Natural killer cell (primary cell): ENCODE data around the gene NHSL2. TPM values are rescaled to one million over a fixed set of nuclear protein-coding genes. Genes with fewer than 3 reads are reported as not detected.

ENCODE experiments used
- ATAC-seq, 3 donors: fragments of 150-1000 bp in 2 of 3; fragments of 200-7000 bp in 1 of 3; cut with Tn5 transposase; 1 replicate in 1 of 3; 2 replicates in 2 of 3; pipeline ENCODE4 v1.10.0; 2021; ENCODE audit warnings: mild to moderate bottlenecking in 2 of 3, moderate library complexity in 2 of 3
- DNase-seq, 2 donors: peaks; one replicate each; pipeline versions ENCODE4 v3.0.0 to v3.0.0-alpha.2; 2013 to 2021; ENCODE audit warnings: mixed read lengths in 1 of 2
- H3K27ac ChIP-seq: one replicate; pipeline ENCODE4 v1.5.1; 2013; ENCODE audit warnings: mild to moderate bottlenecking, low read length
- H3K27me3 ChIP-seq: one replicate; pipeline ENCODE4 v1.6.1; 2013; ENCODE audit warnings: low read length; ENCODE audit not compliant: control insufficient read depth, insufficient read depth
- H3K36me3 ChIP-seq: one replicate; pipeline ENCODE4 v1.6.1; 2013; ENCODE audit warnings: low read length; ENCODE audit not compliant: control insufficient read depth, insufficient read depth
- H3K4me1 ChIP-seq: one replicate; pipeline ENCODE4 v1.6.1; 2013; ENCODE audit warnings: low read length; ENCODE audit not compliant: control insufficient read depth, insufficient read depth
- H3K4me3 ChIP-seq: one replicate; pipeline ENCODE4 v1.5.1; 2013; ENCODE audit warnings: low read length
- H3K9me3 ChIP-seq: one replicate; pipeline ENCODE4 v1.6.1; 2013; ENCODE audit warnings: low read length; ENCODE audit not compliant: control insufficient read depth, insufficient read depth
- H3K27ac Mint-ChIP-seq, 2 donors: one replicate each; pipeline ENCODE4 v1.8.0; 2022; ENCODE audit warnings: mild to moderate bottlenecking in 2 of 2, mixed read lengths in 2 of 2, moderate library complexity in 1 of 2
- H3K27me3 Mint-ChIP-seq, 2 donors: one replicate each; pipeline ENCODE4 v1.8.0; 2022; ENCODE audit warnings: low read depth in 2 of 2, mixed read lengths in 2 of 2
- H3K36me3 Mint-ChIP-seq: one replicate; pipeline ENCODE4 v1.8.0; 2022; ENCODE audit warnings: mixed read lengths
- H3K4me1 Mint-ChIP-seq, 2 donors: one replicate each; pipeline ENCODE4 v1.8.0; 2022; ENCODE audit warnings: mixed read lengths in 2 of 2
- H3K4me3 Mint-ChIP-seq: one replicate; pipeline ENCODE4 v1.8.0; 2022; ENCODE audit warnings: mild to moderate bottlenecking, moderate library complexity, mixed read lengths
- H3K9me3 Mint-ChIP-seq, 2 donors: one replicate each; pipeline ENCODE4 v1.8.0; 2022; ENCODE audit warnings: mixed read lengths in 2 of 2
- WGBS: methylation state at CpG from one replicate; pipeline ENCODE4 v1.1.7; 2013; ENCODE audit warnings: missing lambda C conversion rate; ENCODE audit not compliant: insufficient coverage; 5-methylcytosine and 5-hydroxymethylcytosine counted together
- intact Hi-C: fragments of 100-400 bp; cut with micrococcal nuclease; formaldehyde crosslinking; loops from one replicate; pipeline ENCODE4 v1.14.2; 2022
- total RNA-seq, 4 donors: library from RNA; stranded (reverse); fragments of 120-200 nt in 1 of 4; gene quantifications; one replicate each; pipeline versions ENCODE4 v1.2.3 to v1.2.4, GENCODE V29; 2013 to 2022
- TF ChIP-seq, protein P1 (sequence below): fragments of 200-600 bp; IDR thresholded peaks from one replicate; pipeline ENCODE4 v1.8.0; 2022; ENCODE audit warnings: antibody characterized with exemption

Gene NHSL2
- total RNA-seq, 3 donors from 2014 or later (not counting 1 experiment from before 2014, with no cell fraction given), result 15.0 to 32.5 (median 30.8) TPM

DNA sequence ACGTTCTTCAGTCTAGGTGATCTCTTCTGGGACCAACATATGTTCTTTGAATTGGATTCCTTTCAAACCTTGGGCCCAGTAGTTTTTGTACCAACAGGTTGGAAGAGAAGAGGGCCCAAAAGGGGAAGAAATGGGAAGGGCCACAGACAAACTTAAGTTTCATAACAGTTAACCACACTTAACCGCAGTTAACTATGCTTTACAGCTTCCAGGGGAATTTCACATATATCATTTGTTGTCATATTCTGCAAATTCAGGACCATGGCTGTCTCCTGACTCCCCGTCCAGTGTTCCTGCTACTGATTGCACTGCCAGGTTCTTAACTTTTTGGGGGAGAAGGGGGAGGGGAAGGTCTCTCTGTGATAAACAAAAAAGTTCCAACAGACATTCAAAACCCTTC is 186.5 kb downstream of the NHSL2 start:
- WGBS, result 40% methylated on average over 1 of the region's 3 CpGs
- peaks cover 38 to 49% of the 10 kb centered on the region in 2 donors for H3K4me1 Mint-ChIP-seq
- peaks cover 50% of the 10 kb centered on the region for H3K4me1 ChIP-seq
- H3K36me3 ChIP-seq, result no peaks in the 10 kb centered on the region
- H3K27ac Mint-ChIP-seq, result no peak overlapping the region
- no peaks in the 10 kb centered on the region for H3K27me3 ChIP-seq
- DNase-seq, result no peak
- TF ChIP-seq, protein P1, sequence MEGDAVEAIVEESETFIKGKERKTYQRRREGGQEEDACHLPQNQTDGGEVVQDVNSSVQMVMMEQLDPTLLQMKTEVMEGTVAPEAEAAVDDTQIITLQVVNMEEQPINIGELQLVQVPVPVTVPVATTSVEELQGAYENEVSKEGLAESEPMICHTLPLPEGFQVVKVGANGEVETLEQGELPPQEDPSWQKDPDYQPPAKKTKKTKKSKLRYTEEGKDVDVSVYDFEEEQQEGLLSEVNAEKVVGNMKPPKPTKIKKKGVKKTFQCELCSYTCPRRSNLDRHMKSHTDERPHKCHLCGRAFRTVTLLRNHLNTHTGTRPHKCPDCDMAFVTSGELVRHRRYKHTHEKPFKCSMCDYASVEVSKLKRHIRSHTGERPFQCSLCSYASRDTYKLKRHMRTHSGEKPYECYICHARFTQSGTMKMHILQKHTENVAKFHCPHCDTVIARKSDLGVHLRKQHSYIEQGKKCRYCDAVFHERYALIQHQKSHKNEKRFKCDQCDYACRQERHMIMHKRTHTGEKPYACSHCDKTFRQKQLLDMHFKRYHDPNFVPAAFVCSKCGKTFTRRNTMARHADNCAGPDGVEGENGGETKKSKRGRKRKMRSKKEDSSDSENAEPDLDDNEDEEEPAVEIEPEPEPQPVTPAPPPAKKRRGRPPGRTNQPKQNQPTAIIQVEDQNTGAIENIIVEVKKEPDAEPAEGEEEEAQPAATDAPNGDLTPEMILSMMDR, result no peak
- H3K27ac ChIP-seq, result no peak overlapping the region
- H3K36me3 Mint-ChIP-seq, result no peaks in the 10 kb centered on the region
- no peak overlapping the region for H3K4me3 ChIP-seq
- H3K27me3 Mint-ChIP-seq, result peaks cover 2 to 36% of the 10 kb centered on the region in 2 donors
- no peak for ATAC-seq
- no peaks in the 10 kb centered on the region for H3K9me3 ChIP-seq
- H3K4me3 Mint-ChIP-seq, result no peak overlapping the region
- no peaks in the 10 kb centered on the region for H3K9me3 Mint-ChIP-seq
- intact Hi-C loops, result no loop called here

DNA sequence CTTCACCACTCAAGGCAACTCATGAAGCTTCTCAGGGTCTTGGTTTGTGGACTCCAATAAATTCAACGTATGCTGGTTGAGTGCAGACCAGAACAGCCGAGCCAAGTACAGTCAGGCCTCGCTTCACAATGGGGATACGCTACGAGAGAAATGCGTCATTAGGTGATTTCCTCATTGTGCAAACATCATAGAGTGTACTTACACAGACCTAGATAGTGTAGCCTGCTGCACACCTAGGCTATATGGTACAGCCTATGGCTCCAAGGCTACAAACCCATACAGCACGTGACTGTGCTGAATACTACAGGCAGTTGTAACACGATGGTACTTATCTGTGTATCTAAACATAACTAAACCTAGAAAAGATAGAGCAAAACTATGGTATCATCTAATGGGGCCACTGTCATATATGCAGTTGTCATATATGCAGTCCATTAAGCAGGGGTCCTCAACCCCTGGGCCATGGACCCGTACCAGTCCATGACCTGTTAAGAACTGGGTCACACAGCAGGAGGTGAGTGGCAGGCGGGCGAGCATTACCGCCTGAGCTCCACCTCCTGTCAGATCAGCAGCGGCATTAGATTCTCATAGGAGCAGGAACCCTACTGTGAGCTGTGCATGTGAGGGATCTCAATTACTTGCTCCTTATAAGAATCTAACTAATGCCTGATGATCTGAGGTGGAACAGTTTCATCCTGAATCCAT is 189.6 kb downstream of the NHSL2 start:
- no peaks in the 10 kb centered on the region for H3K36me3 Mint-ChIP-seq
- Histone ChIP-seq H3K4me3 (no peak overlapping the region), H3K36me3 (no peaks in the 10 kb centered on the region), H3K4me1 (peaks cover 70% of the 10 kb centered on the region), H3K9me3 (no peaks in the 10 kb centered on the region), H3K27me3 (no peaks in the 10 kb centered on the region), H3K27ac (peak overlapping the region; percentile 96)
- ATAC-seq (peak; percentile 2 to 52 (median 14)), DNase-seq (peak in 1 of 2 donors; percentile 68)
- H3K4me1 Mint-ChIP-seq, result peaks cover 49 to 66% of the 10 kb centered on the region in 2 donors
- H3K4me3 Mint-ChIP-seq, result peak overlapping the region; percentile 92
- H3K27me3 Mint-ChIP-seq, result peaks cover 0 to 32% of the 10 kb centered on the region in 2 donors
- no peaks in the 10 kb centered on the region for H3K9me3 Mint-ChIP-seq
- intact Hi-C loops, result loop anchor here (1.0 to 5.0 kb wide), 3 partner anchors 108 to 567 kb away; partner anchors contain the start of gene OGT
- TF ChIP-seq, protein P1, result no peak
- 38% methylated on average over 13 of the region's 13 CpGs for WGBS
- peak overlapping the region; percentile 88 to 91 for H3K27ac Mint-ChIP-seq

DNA sequence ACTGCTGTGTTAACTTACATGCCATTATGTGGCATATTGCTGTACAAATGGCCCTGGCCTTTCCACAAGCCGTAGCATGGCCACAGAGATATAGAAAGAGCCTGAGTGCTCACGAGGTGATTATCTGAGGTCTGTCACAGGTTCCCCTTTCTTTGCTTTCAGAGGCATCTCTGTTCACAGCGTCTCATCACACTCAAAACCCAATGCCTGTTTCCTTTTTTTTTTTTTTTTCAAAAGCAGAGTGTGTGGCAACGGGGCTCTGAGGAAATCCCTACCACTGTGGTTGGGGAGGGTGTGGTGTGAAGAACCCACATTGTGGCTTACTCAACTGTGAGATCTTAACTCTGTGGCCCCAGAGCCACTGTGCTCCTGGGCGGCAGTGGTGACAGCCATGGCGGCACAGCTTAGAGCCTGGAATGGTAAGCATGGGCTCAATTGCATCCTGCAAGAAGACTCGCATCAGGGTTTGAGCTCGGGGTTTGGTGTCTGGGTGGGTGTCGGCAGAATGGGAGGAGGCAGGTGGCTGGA is 190.2 kb downstream of the NHSL2 start:
- Histone ChIP-seq H3K27me3 (no peaks in the 10 kb centered on the region), H3K4me1 (peaks cover 71% of the 10 kb centered on the region), H3K9me3 (no peaks in the 10 kb centered on the region), H3K4me3 (peak overlapping the region; percentile 78), H3K36me3 (no peaks in the 10 kb centered on the region), H3K27ac (peak overlapping the region; percentile 96)
- H3K36me3 Mint-ChIP-seq, result no peaks in the 10 kb centered on the region
- peaks cover 0 to 30% of the 10 kb centered on the region in 2 donors for H3K27me3 Mint-ChIP-seq
- WGBS, result 0% methylated on average over 7 of the region's 9 CpGs
- no peaks in the 10 kb centered on the region for H3K9me3 Mint-ChIP-seq
- H3K27ac Mint-ChIP-seq, result peak overlapping the region; percentile 88 to 91
- peak; percentile 75 to 90 for DNase-seq
- intact Hi-C loops, result loop anchor here (1.0 to 5.0 kb wide), 4 partner anchors 20 to 568 kb away; partner anchors contain the start of gene OGT
- H3K4me3 Mint-ChIP-seq, result peak overlapping the region; percentile 92
- TF ChIP-seq, protein P1, result no peak
- peaks cover 48 to 67% of the 10 kb centered on the region in 2 donors for H3K4me1 Mint-ChIP-seq
- peak; percentile 61 to 85 (median 75) for ATAC-seq
